Lower leg skin (tissue), 3 donors: Measurements from ENCODE around the gene NKAIN4.

ENCODE experiments used
- POLR2A ChIP-seq, 2 donors: fragments of 450-650 bp; IDR thresholded peaks; one replicate each; pipeline ENCODE4 v1.6.1; 2016 to 2017; ENCODE audit warnings: antibody characterized with exemption in 2 of 2, mild to moderate bottlenecking in 1 of 2, moderate library complexity in 1 of 2
- TF ChIP-seq, protein P1 (sequence below), 3 donors: fragments of 450-650 bp; IDR thresholded peaks; one replicate each; pipeline ENCODE4 v1.5.1; 2016; ENCODE audit warnings: antibody characterized with exemption in 3 of 3, mild to moderate bottlenecking in 3 of 3, moderate library complexity in 2 of 3

DNA sequence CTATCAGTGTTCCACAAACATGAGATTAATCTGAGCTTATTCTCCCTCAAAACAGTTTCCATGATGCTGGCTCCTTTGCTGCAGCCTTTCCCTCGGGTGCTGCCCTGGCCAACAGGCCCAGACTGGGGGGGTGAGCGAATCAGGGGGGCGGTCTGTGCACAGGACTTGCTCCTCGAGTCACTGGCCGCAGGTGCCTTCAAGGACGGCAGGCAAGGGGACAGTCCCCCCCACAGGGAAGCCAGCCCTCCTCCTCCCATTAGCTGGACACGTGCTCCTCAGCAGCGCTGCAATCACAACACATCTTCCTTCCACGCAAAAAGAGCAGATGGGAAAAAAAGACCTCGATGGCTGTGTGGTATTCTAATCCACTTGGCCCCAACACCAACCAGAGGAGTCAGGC is 48.4 kb downstream of the NKAIN4 start:
- TF ChIP-seq, protein P1, sequence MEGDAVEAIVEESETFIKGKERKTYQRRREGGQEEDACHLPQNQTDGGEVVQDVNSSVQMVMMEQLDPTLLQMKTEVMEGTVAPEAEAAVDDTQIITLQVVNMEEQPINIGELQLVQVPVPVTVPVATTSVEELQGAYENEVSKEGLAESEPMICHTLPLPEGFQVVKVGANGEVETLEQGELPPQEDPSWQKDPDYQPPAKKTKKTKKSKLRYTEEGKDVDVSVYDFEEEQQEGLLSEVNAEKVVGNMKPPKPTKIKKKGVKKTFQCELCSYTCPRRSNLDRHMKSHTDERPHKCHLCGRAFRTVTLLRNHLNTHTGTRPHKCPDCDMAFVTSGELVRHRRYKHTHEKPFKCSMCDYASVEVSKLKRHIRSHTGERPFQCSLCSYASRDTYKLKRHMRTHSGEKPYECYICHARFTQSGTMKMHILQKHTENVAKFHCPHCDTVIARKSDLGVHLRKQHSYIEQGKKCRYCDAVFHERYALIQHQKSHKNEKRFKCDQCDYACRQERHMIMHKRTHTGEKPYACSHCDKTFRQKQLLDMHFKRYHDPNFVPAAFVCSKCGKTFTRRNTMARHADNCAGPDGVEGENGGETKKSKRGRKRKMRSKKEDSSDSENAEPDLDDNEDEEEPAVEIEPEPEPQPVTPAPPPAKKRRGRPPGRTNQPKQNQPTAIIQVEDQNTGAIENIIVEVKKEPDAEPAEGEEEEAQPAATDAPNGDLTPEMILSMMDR (IDR thresholded peaks at IDR 0.05): no peak
- TF ChIP-seq POLR2A (IDR thresholded peaks at IDR 0.05): no peak
